Activated CD8-positive, alpha-beta memory T cell treated with anti-CD3 and anti-CD28 coated beads for 24 hours (primary cell): Measurements from ENCODE around the gene ZC2HC1B.
"Not testable (repeated sequence)": the region's sequence is repeated elsewhere in the genome, so short reads cannot be mapped to it uniquely, and the experiment has no call there.

Experiments used
- DNase-seq: peaks from one replicate; pipeline ENCODE4 v3.0.0-alpha.2; 2020

Gene ZC2HC1B

GRCh38 chr6:143864234-143864633 lies at the start of gene ZC2HC1B:
Gene ZC2HC1B, plus strand, starts transcription at chr6:143864474. Its CDS starts 66 bp downstream, at chr6:143864540.
- no peak for DNase-seq

GRCh38 chr6:143817621-143818020 lies 46.7 kb upstream of the ZC2HC1B start:
- no peak for DNase-seq

GRCh38 chr6:143821359-143821758 lies 42.9 kb upstream of the ZC2HC1B start:
- no peak for DNase-seq

DNA sequence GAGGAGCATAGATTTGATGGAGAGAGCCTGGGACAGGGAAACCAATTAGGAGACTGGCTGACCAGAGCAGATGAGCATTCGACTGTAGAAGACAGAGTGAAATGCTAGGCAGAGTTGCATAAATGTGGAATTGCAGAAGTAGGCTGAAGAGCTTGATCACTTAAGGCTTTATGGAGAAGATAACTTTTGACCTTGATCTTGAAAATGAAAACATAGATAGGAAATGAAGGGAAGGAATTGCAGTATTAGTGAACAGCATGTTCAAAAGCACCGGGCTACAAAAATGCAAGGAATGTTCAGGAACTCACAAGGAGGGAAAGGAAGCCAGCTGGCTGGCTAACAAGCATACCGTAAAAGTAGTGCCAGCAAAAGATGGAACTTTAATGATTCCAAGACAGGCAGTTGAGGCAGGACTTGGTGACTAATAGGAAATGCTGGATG lies 41.7 kb upstream of the ZC2HC1B start:
- no peak for DNase-seq

DNA sequence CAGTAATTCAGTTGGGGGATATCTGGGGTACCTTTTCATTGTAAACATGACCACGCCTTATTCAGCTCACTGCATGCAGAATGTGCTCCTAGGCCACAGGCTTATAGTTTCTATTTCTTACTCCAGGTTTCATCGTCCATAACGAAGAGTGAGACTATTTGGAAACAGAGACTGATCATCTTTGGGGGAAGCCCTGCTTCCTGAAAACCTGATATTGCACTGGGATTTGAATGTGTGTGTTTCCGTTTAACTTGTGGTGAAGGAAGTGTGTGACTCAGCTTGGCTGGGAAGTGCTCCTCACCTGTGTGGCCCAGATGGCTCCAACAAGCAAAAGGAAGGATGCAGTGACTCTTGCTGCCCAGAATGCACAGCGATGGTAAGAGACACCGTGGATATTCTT lies 40.7 kb upstream of the ZC2HC1B start:
- DNase-seq = no peak

- no peak for DNase-seq
Measured at GRCh38 chr6:143828572-143828971, 35.7 kb upstream of the ZC2HC1B start.

DNA sequence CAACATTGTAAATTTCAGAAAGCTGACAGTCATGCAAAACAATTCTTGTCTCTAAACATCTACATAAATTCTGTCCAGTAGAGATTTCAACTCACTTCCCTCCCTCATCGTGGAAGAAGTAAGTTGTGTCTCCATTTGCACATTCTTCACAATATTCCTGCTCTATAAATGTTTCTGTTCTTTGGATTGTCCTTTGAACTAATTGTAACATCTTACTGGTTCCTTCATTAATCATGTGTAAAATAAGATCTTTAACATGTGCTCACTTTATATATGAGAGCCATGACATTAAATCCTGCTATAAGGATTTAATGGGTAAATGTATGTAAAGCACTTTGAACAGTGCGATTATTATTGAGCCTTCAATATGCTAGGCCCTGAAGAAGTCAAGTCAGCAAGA lies 28.1 kb upstream of the ZC2HC1B start:
- no peak for DNase-seq

GRCh38 chr6:143838395-143838794 lies 25.9 kb upstream of the ZC2HC1B start:
- DNase-seq = no peak

DNA sequence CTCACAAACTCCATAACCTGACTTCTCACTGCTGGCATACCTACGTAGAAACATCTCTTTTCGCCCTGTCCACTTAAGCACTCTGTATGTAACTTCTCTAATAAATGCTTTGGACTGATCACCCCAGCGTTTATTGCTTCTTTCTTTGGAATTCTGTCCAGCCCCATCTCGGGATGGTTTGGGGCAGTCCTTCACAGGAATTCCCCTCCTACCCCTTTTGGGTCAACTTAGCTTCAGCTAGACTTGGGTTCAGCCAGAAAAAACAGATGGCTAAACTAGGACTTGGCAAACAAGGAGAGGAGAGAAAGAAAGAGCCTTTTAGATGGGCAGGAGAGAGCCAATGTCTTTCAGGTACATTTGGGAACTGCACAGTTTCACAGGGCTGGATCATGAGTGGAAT lies 25.1 kb upstream of the ZC2HC1B start:
- no peak for DNase-seq

DNA sequence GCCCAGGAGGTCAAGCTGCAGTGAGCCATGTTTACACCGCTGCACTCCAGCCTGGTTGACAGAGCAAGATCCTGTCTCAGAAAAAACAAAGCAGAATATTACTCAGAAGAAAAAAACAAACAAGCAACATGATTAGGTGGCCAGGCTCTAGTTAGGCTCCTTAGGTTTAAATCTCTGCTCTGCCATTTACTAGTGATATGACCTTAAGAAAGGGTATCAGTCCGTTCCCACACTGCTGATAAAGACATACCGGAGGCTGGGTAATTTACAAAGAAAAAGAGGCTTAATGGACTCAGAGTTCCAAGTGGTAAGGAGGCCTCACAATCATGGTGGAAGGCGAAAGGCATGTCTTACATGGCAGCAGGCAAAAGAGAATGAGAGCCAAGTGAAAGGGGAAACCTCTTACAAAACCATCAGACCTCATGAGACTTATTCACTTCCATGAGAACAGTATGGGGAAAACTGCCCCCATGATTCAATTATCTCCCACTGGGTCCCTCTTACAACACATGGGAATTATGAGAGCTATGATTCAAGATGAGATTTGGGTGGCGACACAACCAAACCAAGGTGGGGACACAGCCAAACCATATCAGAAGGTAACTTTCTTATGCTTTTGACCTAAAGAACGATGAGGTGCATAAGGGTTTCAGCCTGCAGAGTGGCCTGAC lies 23.5 kb upstream of the ZC2HC1B start:
- no peak for DNase-seq

- DNase-seq = no peak
Measured at GRCh38 chr6:143842461-143842901, 21.8 kb upstream of the ZC2HC1B start.

DNA sequence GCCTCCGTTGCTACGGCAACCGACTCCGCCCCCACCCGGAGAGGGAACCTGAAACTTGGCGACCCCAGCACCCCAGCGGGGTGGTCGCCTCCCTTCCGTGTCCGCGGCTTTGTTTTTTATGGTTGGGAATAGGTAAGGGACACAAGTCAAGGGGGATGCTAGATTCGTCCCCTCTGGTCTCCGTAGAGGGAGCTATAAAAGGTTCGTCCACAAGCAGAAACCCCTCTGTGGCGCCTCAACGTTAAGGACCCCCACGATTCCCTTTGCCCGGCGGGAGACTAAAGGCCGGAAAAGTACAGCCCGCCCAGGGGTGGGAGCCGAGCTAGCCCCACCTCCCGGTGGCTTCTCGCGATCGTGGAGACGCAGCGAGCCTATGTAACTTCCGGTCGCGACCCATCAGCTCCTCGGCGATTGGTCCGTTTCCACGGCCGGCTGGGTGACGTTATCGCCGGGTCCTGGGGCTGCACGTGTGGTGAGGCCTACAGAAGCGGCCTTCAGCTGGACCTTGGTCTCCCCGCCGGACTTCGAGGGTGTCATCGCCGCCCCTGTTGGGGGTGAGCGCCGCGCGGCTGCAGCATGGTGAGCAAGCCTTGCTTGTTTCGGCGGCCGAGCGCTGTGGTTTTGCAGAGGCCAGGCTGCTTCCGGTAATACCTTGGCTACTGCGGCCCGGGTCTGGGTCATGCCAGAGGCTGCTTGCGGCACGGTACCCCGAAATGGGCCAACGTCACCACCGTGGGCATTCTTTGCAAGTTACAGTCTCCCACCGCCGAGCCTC lies 21.2 kb upstream of the ZC2HC1B start, which contains the start of gene LTV1:
Gene LTV1, plus strand, starts transcription at position 437 of the 775 bp plus-strand sequence. Its CDS starts 140 bp downstream, at position 577.
- DNase-seq = peak; percentile 96

DNA sequence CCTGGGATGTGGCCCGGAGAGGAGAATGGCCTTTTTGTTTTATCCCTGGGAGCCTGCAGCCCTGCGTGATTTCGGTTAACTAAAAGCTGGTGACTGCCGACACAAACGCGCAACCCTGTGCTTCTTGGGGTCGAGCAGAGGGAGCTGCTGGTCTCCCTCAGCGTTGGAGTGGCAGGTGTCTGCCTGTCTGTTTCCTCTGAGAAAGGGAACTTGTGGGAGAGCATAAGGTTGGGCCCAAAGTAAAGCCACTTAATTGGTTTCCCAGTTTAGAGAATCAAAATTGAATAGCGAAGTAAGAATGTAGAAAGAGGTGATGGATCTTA lies 20.6 kb upstream of the ZC2HC1B start:
- DNase-seq = no peak

DNA sequence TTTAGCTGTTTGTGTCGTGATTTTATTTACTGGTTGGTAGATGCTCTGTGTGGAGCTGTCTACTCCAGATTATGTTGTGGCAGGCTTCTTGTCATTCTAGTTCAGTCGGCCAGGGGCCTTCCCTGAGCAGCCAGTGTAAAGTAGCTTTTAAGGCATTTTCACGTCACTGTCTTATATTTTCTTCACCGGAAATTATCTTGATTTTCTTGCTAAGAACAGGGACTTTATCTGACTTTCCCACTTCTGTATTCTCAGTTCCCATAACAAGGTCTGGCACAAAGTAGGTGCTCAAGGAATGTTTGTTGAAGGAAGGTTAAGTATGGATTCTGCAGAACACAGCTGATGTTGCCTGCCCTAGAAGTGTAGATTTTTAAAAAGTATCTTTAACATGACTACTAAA lies 20.3 kb upstream of the ZC2HC1B start:
- DNase-seq = no peak

DNA sequence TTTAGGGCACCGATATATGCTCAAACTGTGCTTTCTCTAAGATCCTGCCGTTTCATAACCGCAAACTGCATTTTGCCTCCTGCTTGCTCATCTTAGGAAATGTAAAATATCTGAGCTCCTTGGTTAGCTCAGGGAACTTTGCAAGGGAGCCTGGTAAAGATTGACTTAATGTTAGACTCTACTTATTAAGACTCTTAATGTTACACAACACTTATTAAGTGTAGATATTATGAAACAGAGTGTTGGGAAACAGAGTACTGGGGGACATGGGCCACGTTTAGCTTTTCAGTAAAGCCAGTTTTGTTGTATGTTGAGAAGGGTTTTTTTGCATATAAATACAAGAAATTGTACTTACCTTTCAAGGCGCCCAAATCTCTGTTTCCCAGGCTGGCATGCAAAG lies 19.2 kb upstream of the ZC2HC1B start:
- DNase-seq = no peak

GRCh38 chr6:143851706-143852105 lies 12.6 kb upstream of the ZC2HC1B start:
- not testable (repeated sequence) for DNase-seq

- DNase-seq = not testable (repeated sequence)
Measured at GRCh38 chr6:143855057-143855456, 9.2 kb upstream of the ZC2HC1B start.

DNA sequence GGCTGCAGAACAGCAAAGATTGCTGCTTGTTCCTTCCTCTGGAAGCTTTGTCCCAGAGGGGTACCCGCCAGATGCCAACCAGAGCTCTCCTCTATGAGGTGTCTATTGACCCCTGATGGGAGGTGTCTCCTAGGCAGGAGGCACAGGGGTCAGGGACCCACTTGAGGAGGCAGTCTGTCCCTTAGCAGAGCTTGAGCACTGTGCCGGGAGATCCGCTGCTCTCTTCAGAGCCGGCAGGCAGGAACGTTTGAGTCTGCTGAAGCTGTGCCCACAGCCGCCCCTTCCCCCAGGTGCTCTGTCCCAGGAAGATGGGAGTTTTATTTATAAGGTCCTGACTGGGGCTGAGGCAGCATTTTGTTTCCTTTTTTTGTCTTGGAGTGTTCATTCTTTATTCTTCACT lies 7.5 kb upstream of the ZC2HC1B start:
- not testable (repeated sequence) for DNase-seq

GRCh38 chr6:143857651-143858050 lies 6.6 kb upstream of the ZC2HC1B start:
- DNase-seq = no peak

- DNase-seq = no peak
Measured at GRCh38 chr6:143859891-143860660, 4.2 kb upstream of the ZC2HC1B start.

DNA sequence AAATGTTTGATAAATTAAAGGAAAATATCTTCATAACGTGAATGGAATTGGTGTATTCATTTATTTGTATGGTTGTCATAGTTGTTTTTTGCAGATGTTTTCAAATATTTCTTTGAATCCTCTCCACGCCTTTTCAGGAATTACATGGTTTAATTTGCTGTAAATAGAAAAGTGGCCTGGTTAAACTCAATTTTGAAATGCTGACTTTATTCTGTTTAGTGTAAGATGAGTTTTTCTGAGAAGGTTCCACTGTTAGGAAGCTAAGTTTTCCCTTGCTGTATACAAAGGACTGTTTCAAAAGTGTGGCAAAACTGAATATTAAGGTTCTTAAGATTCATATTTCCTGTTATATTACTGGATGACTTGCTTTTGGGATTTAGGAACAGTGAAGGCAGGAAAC lies 503 bp upstream of the ZC2HC1B start:
- DNase-seq = no peak

- DNase-seq = no peak
Measured at GRCh38 chr6:143867236-143867635, 3.0 kb downstream of the ZC2HC1B start.

- not testable (repeated sequence) for DNase-seq
Measured at GRCh38 chr6:143868808-143869207, 4.5 kb downstream of the ZC2HC1B start.
